ENCODE measurements around the gene ASIC5. TPM values are rescaled to one million over a fixed set of nuclear protein-coding genes. Genes with fewer than 3 reads are reported as not detected.
A peak's percentile ranks its signal among the peaks of the same experiment; 100 is the strongest.

Gene ASIC5
- total RNA-seq, 1 experiment from 2014 or later = not detected

DNA sequence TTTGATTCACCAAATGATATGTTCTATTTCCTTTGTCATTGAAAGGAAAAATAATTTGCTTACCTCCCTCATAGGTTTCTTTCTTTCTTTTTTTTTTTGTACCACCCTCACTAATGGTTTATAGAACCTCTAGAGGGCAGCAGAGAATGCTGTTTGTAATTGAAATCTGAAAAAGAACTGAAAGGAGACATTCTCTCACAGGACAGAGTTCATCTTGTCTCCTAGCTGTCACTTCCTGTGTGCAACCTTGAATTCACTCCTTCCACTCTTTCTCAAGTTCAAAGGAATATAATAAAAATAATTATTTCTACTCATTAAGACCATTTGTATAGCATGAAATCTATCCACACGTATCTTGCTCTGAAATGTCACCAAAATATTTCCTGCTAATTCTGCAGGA is 56.2 kb downstream of the ASIC5 start:
- H3K4me2 ChIP-seq (ENCODE audit: insufficient read depth, insufficient read length, low read length) = no peak overlapping the region
- no CpG with 5 or more reads among the region's 1 CpG for WGBS (ENCODE audit: extremely low coverage, insufficient read length, low lambda C conversion rate)
- no peak overlapping the region for H2AK5ac ChIP-seq (ENCODE audit: insufficient read length, low read length)
- H3K27ac Mint-ChIP-seq = no peak overlapping the region
- no peaks in the 10 kb centered on the region for H3K27me3 ChIP-seq (ENCODE audit: insufficient read depth, low read length)
- H3K23me2 ChIP-seq (ENCODE audit: insufficient read length, low read depth, low read length, poor library complexity, severe bottlenecking) = no peaks in the 10 kb centered on the region
- H2BK120ac ChIP-seq (ENCODE audit: low read depth, low read length, poor library complexity, severe bottlenecking) = no peak overlapping the region
- no peak overlapping the region for H2AFZ ChIP-seq (ENCODE audit: low read length)
- no peaks in the 10 kb centered on the region for H4K20me1 ChIP-seq (ENCODE audit: control insufficient read depth, insufficient read depth, insufficient read length)
- H3T11ph ChIP-seq (ENCODE audit: low read length) = no peak overlapping the region
- H4K91ac ChIP-seq (ENCODE audit: insufficient read length, low read depth, low read length) = no peak overlapping the region
- H4K8ac ChIP-seq (replicated peaks; ENCODE audit: insufficient read length, low read depth, low read length) = no peak overlapping the region
- no peak overlapping the region for H3K56ac ChIP-seq (ENCODE audit: insufficient read length, low read depth, low read length)
- peak; percentile 83 for TF ChIP-seq CTCF (conservative IDR thresholded peaks at IDR 0.05)
- H3K27me3 Mint-ChIP-seq (ENCODE audit: low read depth) = no peaks in the 10 kb centered on the region
- H2BK20ac ChIP-seq (ENCODE audit: low read depth, low read length, poor library complexity, severe bottlenecking) = no peak overlapping the region
- H3K79me2 ChIP-seq (ENCODE audit: insufficient read depth, low read length) = no peaks in the 10 kb centered on the region
- H3K9me3 ChIP-seq (ENCODE audit: control insufficient read depth, low read depth, low read length) = no peaks in the 10 kb centered on the region
- no peak overlapping the region for H2BK12ac ChIP-seq (ENCODE audit: insufficient read length, low read depth, low read length)
- H3K4ac ChIP-seq (ENCODE audit: low read depth, low read length) = no peak overlapping the region
- no peak overlapping the region for H3K14ac ChIP-seq (ENCODE audit: insufficient read depth, low read length)
- H3K4me1 Mint-ChIP-seq = no peaks in the 10 kb centered on the region
- H3K9me3 Mint-ChIP-seq = no peaks in the 10 kb centered on the region
- H4K5ac ChIP-seq (ENCODE audit: insufficient read length, low read depth, low read length) = no peak overlapping the region
- DNase-seq = no peak
- no peak overlapping the region for H3K27ac ChIP-seq (ENCODE audit: insufficient read length, low read depth, low read length)
- no peak overlapping the region for H3K9ac ChIP-seq (ENCODE audit: extremely low read depth, insufficient read length, low read length)
- no peaks in the 10 kb centered on the region for H3K36me3 Mint-ChIP-seq (ENCODE audit: insufficient read depth in 1 of 3, low read depth in 3 of 3)
- no peaks in the 10 kb centered on the region for H3K79me1 ChIP-seq (ENCODE audit: insufficient read depth, low read depth, low read length, poor library complexity, severe bottlenecking)
- no peak overlapping the region for H3K18ac ChIP-seq (ENCODE audit: insufficient read length, low read depth, low read length)
- H3K4me3 Mint-ChIP-seq = no peak overlapping the region
- H3K4me1 ChIP-seq (ENCODE audit: insufficient read depth, low read length) = no peaks in the 10 kb centered on the region
- no peak overlapping the region for H2BK15ac ChIP-seq (ENCODE audit: low read depth, low read length)
- no peak overlapping the region for H2BK5ac ChIP-seq (ENCODE audit: insufficient read length, low read length)
- H3K23ac ChIP-seq (ENCODE audit: insufficient read length, low read depth, low read length) = no peak overlapping the region
